SK-N-SH (cell line): Measurements from ENCODE around the gene CIAO2A.

Source experiments
- CTCF ChIP-seq: fragments of 200-600 bp; sonication (generic); IDR thresholded peaks from 2 replicates; pipeline ENCODE4 v1.6.1; 2017; ENCODE audit warnings: antibody characterized with exemption, mild to moderate bottlenecking, moderate library complexity
- EP300 ChIP-seq, 2 experiments: IDR thresholded peaks; 2 replicates each; pipeline versions ENCODE4 v1.4.0 to v1.6.1; 2012; ENCODE audit warnings: borderline replicate concordance in 1 of 2, low read depth in 1 of 2, low read length in 1 of 2
- FOSL2 ChIP-seq: IDR thresholded peaks from 2 replicates; pipeline ENCODE4 v1.4.0; 2012; ENCODE audit warnings: low read depth, mild to moderate bottlenecking, moderate library complexity, borderline replicate concordance
- NFIC ChIP-seq: IDR thresholded peaks from 2 replicates; pipeline ENCODE4 v1.4.0; 2012; ENCODE audit warnings: borderline replicate concordance
- POLR2AphosphoS5 ChIP-seq: IDR thresholded peaks from 2 replicates; pipeline ENCODE4 v1.6.1; 2012; ENCODE audit warnings: low read depth, low read length
- RAD21 ChIP-seq: IDR thresholded peaks from 2 replicates; pipeline ENCODE4 v1.6.1; 2012; ENCODE audit warnings: mild to moderate bottlenecking, low read length
- RXRA ChIP-seq: IDR thresholded peaks from 2 replicates; pipeline ENCODE4 v1.4.0; 2012; ENCODE audit warnings: low read depth, mild to moderate bottlenecking, borderline replicate concordance
- TCF12 ChIP-seq: IDR thresholded peaks from 2 replicates; pipeline ENCODE4 v1.4.0; 2012

- TF ChIP-seq POLR2AphosphoS5 (no peak), FOSL2 (no peak), CTCF (no peak), TCF12 (no peak), RXRA (no peak), NFIC (no peak), EP300 (IDR thresholded peaks at IDR 0.05; ENCODE audit: borderline replicate concordance in 1 of 2, low read depth in 1 of 2, low read length in 1 of 2) (no peak), RAD21 (no peak)
These were observed 59.1 kb downstream of the CIAO2A start for GRCh38 chr15:64034519-64034918.
